Trophoblast cell (in vitro differentiated cells and primary cell): Measurements from ENCODE around the gene PEA15.

Source experiments
- DNase-seq, 2 donors: peaks; one replicate each; pipeline ENCODE4 v3.0.0-alpha.2; 2016
- H2AFZ ChIP-seq: 2 replicates; pipeline ENCODE4 v1.6.1; 2013; ENCODE audit warnings: low read length, moderate library complexity, mild to moderate bottlenecking; ENCODE audit not compliant: insufficient read depth, poor library complexity
- H2AK5ac ChIP-seq: 2 replicates; pipeline ENCODE4 v1.6.1; 2013; ENCODE audit warnings: mild to moderate bottlenecking, low read length
- H2BK120ac ChIP-seq: 2 replicates; pipeline ENCODE4 v1.6.1; 2013; ENCODE audit warnings: low read length, mild to moderate bottlenecking, moderate library complexity; ENCODE audit not compliant: insufficient read depth, poor library complexity
- H2BK12ac ChIP-seq: 2 replicates; pipeline ENCODE4 v1.6.1; 2013; ENCODE audit warnings: mild to moderate bottlenecking, low read length, moderate library complexity
- H2BK5ac ChIP-seq: 2 replicates; pipeline ENCODE4 v1.6.1; 2013; ENCODE audit warnings: low read length, low read depth, moderate library complexity, mild to moderate bottlenecking; ENCODE audit not compliant: poor library complexity
- H3K14ac ChIP-seq: 2 replicates; pipeline ENCODE4 v1.6.1; 2013; ENCODE audit warnings: mild to moderate bottlenecking, low read length
- H3K18ac ChIP-seq: 2 replicates; pipeline ENCODE4 v1.6.1; 2013; ENCODE audit warnings: mild to moderate bottlenecking, low read length
- H3K23ac ChIP-seq: 2 replicates; pipeline ENCODE4 v1.6.1; 2013; ENCODE audit warnings: low read length
- H3K27ac ChIP-seq: 2 replicates; pipeline ENCODE4 v1.5.1; 2013; ENCODE audit warnings: low read depth, mild to moderate bottlenecking, inconsistent platforms, low read length, moderate library complexity
- H3K27me3 ChIP-seq: 2 replicates; pipeline ENCODE4 v1.6.1; 2013; ENCODE audit warnings: inconsistent platforms, mild to moderate bottlenecking, low read length, moderate library complexity; ENCODE audit not compliant: insufficient read depth
- H3K36me3 ChIP-seq, 2 experiments: 1 replicate in 1 of 2; 2 replicates in 1 of 2; pipeline ENCODE4 v1.6.1; 2013; ENCODE audit warnings: low read length in 2 of 2, mild to moderate bottlenecking in 2 of 2, moderate library complexity in 1 of 2; ENCODE audit not compliant: insufficient read depth in 2 of 2, control insufficient read depth in 1 of 2
- H3K4ac ChIP-seq: 2 replicates; pipeline ENCODE4 v1.6.1; 2013; ENCODE audit warnings: low read depth, mild to moderate bottlenecking, low read length, moderate library complexity
- H3K4me1 ChIP-seq, 2 experiments: 1 replicate in 1 of 2; 2 replicates in 1 of 2; pipeline ENCODE4 v1.6.1; 2013; ENCODE audit warnings: low read length in 2 of 2, mild to moderate bottlenecking in 2 of 2, moderate library complexity in 1 of 2; ENCODE audit not compliant: insufficient read depth in 2 of 2, control insufficient read depth in 1 of 2
- H3K4me2 ChIP-seq: 2 replicates; pipeline ENCODE4 v1.6.1; 2013; ENCODE audit warnings: inconsistent platforms, mild to moderate bottlenecking, low read length, moderate library complexity
- H3K4me3 ChIP-seq: 2 replicates; pipeline ENCODE4 v1.5.1; 2013; ENCODE audit warnings: mild to moderate bottlenecking, low read depth, low read length, inconsistent platforms
- H3K79me1 ChIP-seq: one replicate; pipeline ENCODE4 v1.6.1; 2013; ENCODE audit warnings: low read length
- H3K79me2 ChIP-seq: 2 replicates; pipeline ENCODE4 v1.6.1; 2013; ENCODE audit warnings: low read length, mild to moderate bottlenecking; ENCODE audit not compliant: control insufficient read depth, insufficient read depth, poor library complexity
- H3K9ac ChIP-seq: 2 replicates; pipeline ENCODE4 v1.6.1; 2013; ENCODE audit warnings: mild to moderate bottlenecking, low read length
- H3K9me3 ChIP-seq: 2 replicates; pipeline ENCODE4 v1.6.1; 2013; ENCODE audit warnings: low read depth, mild to moderate bottlenecking, control low read depth, inconsistent platforms, low read length; ENCODE audit not compliant: insufficient read depth
- H4K12ac ChIP-seq: 2 replicates; pipeline ENCODE4 v1.6.1; 2013; ENCODE audit warnings: low read depth, mild to moderate bottlenecking, low read length, moderate library complexity
- H4K8ac ChIP-seq: 2 replicates; pipeline ENCODE4 v1.6.1; 2013; ENCODE audit warnings: low read depth, mild to moderate bottlenecking, low read length, moderate library complexity
- H4K91ac ChIP-seq: one replicate; pipeline ENCODE4 v1.6.1; 2013; ENCODE audit warnings: low read depth, mild to moderate bottlenecking, low read length, moderate library complexity
- WGBS: extraction: QIAGEN DNeasy Blood & Tissue Kit; methylation state at CpG from one replicate; pipeline ENCODE4 v1.1.7; 2013; ENCODE audit warnings: missing lambda C conversion rate; ENCODE audit not compliant: insufficient read length, insufficient coverage; ENCODE audit errors: extremely low coverage; 5-methylcytosine and 5-hydroxymethylcytosine counted together

Gene PEA15

GRCh38 chr1:160239582-160240299, 34.6 kb downstream of the PEA15 start:
- H3K23ac ChIP-seq = no peak overlapping the region
- no peak overlapping the region for H3K14ac ChIP-seq
- H2BK120ac ChIP-seq = no peak overlapping the region
- H3K4me3 ChIP-seq = no peak overlapping the region
- no peak overlapping the region for H2AK5ac ChIP-seq
- H2BK12ac ChIP-seq = no peak overlapping the region
- no peak overlapping the region for H2AFZ ChIP-seq
- H4K12ac ChIP-seq = no peak overlapping the region
- WGBS = no CpG with 5 or more reads among the region's 24 CpGs
- H3K27me3 ChIP-seq = no peaks in the 10 kb centered on the region
- no peak overlapping the region for H4K8ac ChIP-seq
- H3K9me3 ChIP-seq = no peaks in the 10 kb centered on the region
- H2BK5ac ChIP-seq = no peak overlapping the region
- H3K4me1 ChIP-seq = no peaks in the 10 kb centered on the region
- H3K36me3 ChIP-seq = peaks cover 18 to 30% of the 10 kb centered on the region in 2 experiments
- H3K27ac ChIP-seq = no peak overlapping the region
- H3K4ac ChIP-seq = no peak overlapping the region
- H3K79me1 ChIP-seq = no peaks in the 10 kb centered on the region
- DNase-seq = no peak
- H3K18ac ChIP-seq = no peak overlapping the region
- no peak overlapping the region for H4K91ac ChIP-seq
- H3K9ac ChIP-seq = no peak overlapping the region
- H3K4me2 ChIP-seq = no peak overlapping the region
- no peaks in the 10 kb centered on the region for H3K79me2 ChIP-seq

- no peak overlapping the region for H3K14ac ChIP-seq
- H3K27me3 ChIP-seq = no peaks in the 10 kb centered on the region
- no peaks in the 10 kb centered on the region for H3K9me3 ChIP-seq
These were observed 38.6 kb downstream of the PEA15 start for GRCh38 chr1:160243767-160244166.

GRCh38 chr1:160244209-160244608, 39.0 kb downstream of the PEA15 start:
- Histone ChIP-seq H4K12ac (no peak overlapping the region), H3K9me3 (no peaks in the 10 kb centered on the region), H2AFZ (no peak overlapping the region), H3K79me2 (no peaks in the 10 kb centered on the region), H2BK120ac (no peak overlapping the region), H3K4me1 (no peaks in the 10 kb centered on the region), H2BK5ac (no peak overlapping the region), H3K14ac (no peak overlapping the region), H3K18ac (no peak overlapping the region), H2BK12ac (no peak overlapping the region), H3K79me1 (no peaks in the 10 kb centered on the region), H3K9ac (no peak overlapping the region), H3K27me3 (no peaks in the 10 kb centered on the region), H3K4me2 (no peak overlapping the region), H4K91ac (no peak overlapping the region), H3K36me3 (peaks cover 7 to 13% of the 10 kb centered on the region in 2 experiments), H3K4ac (no peak overlapping the region), H4K8ac (no peak overlapping the region), H3K4me3 (no peak overlapping the region), H2AK5ac (no peak overlapping the region), H3K23ac (no peak overlapping the region), H3K27ac (no peak overlapping the region)
- no CpG with 5 or more reads among the region's 1 CpG for WGBS
- DNase-seq = no peak

More at GRCh38 chr1:160243767-160244166, 38.6 kb downstream of the PEA15 start:
- no peak overlapping the region for H4K91ac ChIP-seq
- no peak overlapping the region for H4K8ac ChIP-seq
- H4K12ac ChIP-seq = no peak overlapping the region
- peak overlapping the region; percentile 46 for H3K23ac ChIP-seq
- no peak overlapping the region for H2BK12ac ChIP-seq
- DNase-seq = no peak
- H3K4me1 ChIP-seq = no peaks in the 10 kb centered on the region
- H3K18ac ChIP-seq = no peak overlapping the region
- no peak overlapping the region for H3K4ac ChIP-seq
- no peak overlapping the region for H3K27ac ChIP-seq
- no peak overlapping the region for H3K4me2 ChIP-seq
- H3K79me1 ChIP-seq = no peaks in the 10 kb centered on the region
- no peak overlapping the region for H2BK120ac ChIP-seq
- no peak overlapping the region for H2AFZ ChIP-seq
- no peaks in the 10 kb centered on the region for H3K79me2 ChIP-seq
- H2AK5ac ChIP-seq = no peak overlapping the region
- H3K9ac ChIP-seq = no peak overlapping the region
- H3K36me3 ChIP-seq = peaks cover 7 to 13% of the 10 kb centered on the region in 2 experiments
- no peak overlapping the region for H2BK5ac ChIP-seq
- no peak overlapping the region for H3K4me3 ChIP-seq

- Histone ChIP-seq H3K79me1 (no peaks in the 10 kb centered on the region), H3K4ac (no peak overlapping the region), H3K27ac (no peak overlapping the region), H3K14ac (no peak overlapping the region), H3K9me3 (no peaks in the 10 kb centered on the region), H3K36me3 (peaks cover 2% of the 10 kb centered on the region in 2 experiments), H2BK12ac (no peak overlapping the region), H3K4me3 (no peak overlapping the region), H3K9ac (no peak overlapping the region), H4K12ac (no peak overlapping the region), H2BK5ac (no peak overlapping the region), H3K4me1 (no peaks in the 10 kb centered on the region), H3K23ac (no peak overlapping the region), H2AFZ (no peak overlapping the region), H3K79me2 (no peaks in the 10 kb centered on the region), H3K18ac (no peak overlapping the region), H4K91ac (no peak overlapping the region), H2BK120ac (no peak overlapping the region), H3K27me3 (no peaks in the 10 kb centered on the region), H2AK5ac (no peak overlapping the region), H4K8ac (no peak overlapping the region), H3K4me2 (no peak overlapping the region)
- no CpG with 5 or more reads among the region's 1 CpG for WGBS
- DNase-seq = no peak
These were observed 40.2 kb downstream of the PEA15 start for GRCh38 chr1:160245434-160245833.
